IMR-90 (cell line): ENCODE data around the gene PCSK6. TPM values are rescaled to one million over a fixed set of nuclear protein-coding genes. Genes with fewer than 3 reads are reported as not detected.

ENCODE experiments used
- ATAC-seq: fragments of 200-7000 bp; cut with Tn5 transposase; 2 replicates; pipeline ENCODE4 v1.9.1; 2020; ENCODE audit warnings: low read depth, mild to moderate bottlenecking, moderate library complexity
- BruUV-seq: library from RNA; stranded (reverse); fragments of 400-500 nt; replicated peaks from 2 replicates; lab custom pipeline; 2021; lab: Mats Ljungman, UMichigan
- CTCF ChIA-PET: fragments of 300-600 bp; formaldehyde crosslinking; extraction: SDS; loops from one replicate; lab custom pipeline; 2021; ENCODE audit warnings: antibody characterized with exemption; lab: Yijun Ruan, JAX
- POLR2A ChIA-PET: fragments of 300-600 bp; sonication (Branson Sonifier 250); formaldehyde crosslinking; loops from one replicate; lab custom pipeline; 2022; ENCODE audit warnings: antibody characterized with exemption; ENCODE audit not compliant: unreplicated experiment; lab: Charles Lee
- DNase-seq: peaks from one replicate; pipeline ENCODE4 v3.0.0; 2013
- H2AFZ ChIP-seq: replicated peaks from 2 replicates; pipeline ENCODE3; 2013; ENCODE audit warnings: low read length, mild to moderate bottlenecking; ENCODE audit not compliant: poor library complexity
- H2AK5ac ChIP-seq: 2 replicates; pipeline ENCODE4 v1.6.1; 2013; ENCODE audit warnings: low read depth, low read length, inconsistent platforms
- H2AK9ac ChIP-seq: replicated peaks from 2 replicates; pipeline ENCODE3; 2013; ENCODE audit warnings: mild to moderate bottlenecking, low read depth, low read length, moderate library complexity; ENCODE audit not compliant: poor library complexity
- H2BK120ac ChIP-seq: 2 replicates; pipeline ENCODE4 v1.6.1; 2013; ENCODE audit warnings: low read depth, low read length, inconsistent platforms
- H2BK15ac ChIP-seq: 3 replicates; pipeline ENCODE4 v1.6.1; 2013; ENCODE audit warnings: low read depth, low read length, inconsistent platforms
- H2BK20ac ChIP-seq: 2 replicates; pipeline ENCODE4 v1.6.1; 2013; ENCODE audit warnings: low read depth, mild to moderate bottlenecking, inconsistent platforms, low read length, moderate library complexity
- H2BK5ac ChIP-seq: 2 replicates; pipeline ENCODE4 v1.6.1; 2013; ENCODE audit warnings: mild to moderate bottlenecking, low read depth, low read length, inconsistent platforms; ENCODE audit not compliant: poor library complexity, severe bottlenecking
- H3K14ac ChIP-seq: replicated peaks from 2 replicates; pipeline ENCODE4 v1.6.1; 2013; ENCODE audit warnings: low read depth, low read length, inconsistent platforms
- H3K18ac ChIP-seq: 2 replicates; pipeline ENCODE4 v1.6.1; 2013; ENCODE audit warnings: low read depth, low read length, control low read depth
- H3K23ac ChIP-seq: 2 replicates; pipeline ENCODE4 v1.6.1; 2013; ENCODE audit warnings: low read depth, low read length, inconsistent platforms
- H3K27ac ChIP-seq: 2 replicates; pipeline ENCODE4 v1.5.1; 2013; ENCODE audit warnings: mild to moderate bottlenecking, control low read depth, low read length; ENCODE audit not compliant: insufficient read depth
- H3K27me3 ChIP-seq: 2 replicates; pipeline ENCODE4 v1.6.1; 2013; ENCODE audit warnings: low read length; ENCODE audit not compliant: control insufficient read depth, insufficient read depth
- H3K36me3 ChIP-seq: 2 replicates; pipeline ENCODE4 v1.6.1; 2013; ENCODE audit warnings: low read length, mixed read lengths; ENCODE audit not compliant: control insufficient read depth, insufficient read depth
- H3K4ac ChIP-seq: 2 replicates; pipeline ENCODE4 v1.6.1; 2013; ENCODE audit warnings: low read depth, low read length, inconsistent platforms
- H3K4me1 ChIP-seq: 2 replicates; pipeline ENCODE4 v1.6.1; 2013; ENCODE audit warnings: low read length, mixed read lengths; ENCODE audit not compliant: control insufficient read depth, insufficient read depth
- H3K4me2 ChIP-seq: 2 replicates; pipeline ENCODE4 v1.6.1; 2013; ENCODE audit warnings: low read depth, mild to moderate bottlenecking, control low read depth, low read length, moderate library complexity
- H3K4me3 ChIP-seq: 2 replicates; pipeline ENCODE4 v1.5.1; 2013; ENCODE audit warnings: low read depth, mild to moderate bottlenecking, control low read depth, low read length, moderate library complexity; ENCODE audit not compliant: insufficient read depth
- H3K56ac ChIP-seq: 2 replicates; pipeline ENCODE4 v1.6.1; 2013; ENCODE audit warnings: low read length, inconsistent platforms; ENCODE audit not compliant: insufficient read depth; ENCODE audit errors: extremely low read depth
- H3K79me1 ChIP-seq, 2 experiments: 2 replicates each; pipeline ENCODE4 v1.6.1; 2013; ENCODE audit warnings: low read length in 2 of 2, inconsistent platforms in 1 of 2, low read depth in 1 of 2
- H3K9ac ChIP-seq: 2 replicates; pipeline ENCODE4 v1.6.1; 2013; ENCODE audit warnings: low read depth, low read length, control low read depth
- H3K9me1 ChIP-seq: 2 replicates; pipeline ENCODE4 v1.6.1; 2013; ENCODE audit warnings: low read length, inconsistent platforms; ENCODE audit not compliant: insufficient read depth
- H3K9me3 ChIP-seq: 2 replicates; pipeline ENCODE4 v1.6.1; 2013; ENCODE audit warnings: low read length; ENCODE audit not compliant: control insufficient read depth, insufficient read depth
- H4K20me1 ChIP-seq: 2 replicates; pipeline ENCODE4 v1.6.1; 2013; ENCODE audit warnings: low read length, inconsistent platforms; ENCODE audit not compliant: insufficient read depth
- H4K5ac ChIP-seq: 2 replicates; pipeline ENCODE4 v1.6.1; 2013; ENCODE audit warnings: mild to moderate bottlenecking, low read depth, low read length, control low read depth
- H4K8ac ChIP-seq, 2 experiments: 2 replicates each; pipeline ENCODE4 v1.6.1; 2013; ENCODE audit warnings: low read depth in 2 of 2, low read length in 2 of 2, control low read depth in 1 of 2, inconsistent platforms in 1 of 2
- H4K91ac ChIP-seq: 2 replicates; pipeline ENCODE4 v1.6.1; 2013; ENCODE audit warnings: low read depth, low read length, inconsistent platforms; ENCODE audit not compliant: insufficient read depth
- MAFK ChIP-seq: IDR thresholded peaks from 2 replicates; pipeline ENCODE4 v1.6.1; 2012; ENCODE audit warnings: low read depth, low read length, improper control_type of control experiment
- NFE2L2 ChIP-seq: fragments of 150-350 bp; IDR thresholded peaks from 2 replicates; pipeline ENCODE4 v1.6.1; 2016; ENCODE audit warnings: low read depth, mild to moderate bottlenecking, low read length
- POLR2A ChIP-seq: IDR thresholded peaks from 2 replicates; pipeline ENCODE4 v1.6.1; 2012; ENCODE audit warnings: mild to moderate bottlenecking, low read depth, low read length
- RAD21 ChIP-seq: IDR thresholded peaks from 2 replicates; pipeline ENCODE4 v1.6.1; 2012; ENCODE audit warnings: low read length, improper control_type of control experiment
- RCOR1 ChIP-seq: IDR thresholded peaks from 2 replicates; pipeline ENCODE4 v1.6.1; 2012; ENCODE audit warnings: mild to moderate bottlenecking, low read length, improper control_type of control experiment; ENCODE audit not compliant: insufficient replicate concordance
- WGBS, 2 experiments: methylation state at CpG; one replicate each; pipeline versions ENCODE4 v1.1.5 to v1.1.7; 2013; ENCODE audit warnings: missing lambda C conversion rate in 2 of 2; ENCODE audit not compliant: insufficient read length in 1 of 2; ENCODE audit errors: extremely low coverage in 2 of 2; 5-methylcytosine and 5-hydroxymethylcytosine counted together
- dilution Hi-C: fragments of 300-500 bp; cut with HindIII; formaldehyde crosslinking; loops from one replicate; pipeline ENCODE4 v1.14.3; 2018; ENCODE audit warnings: low sequenced_read_pairs; ENCODE audit not compliant: unreplicated experiment
- in situ Hi-C: fragments of 300-500 bp; cut with MboI; formaldehyde crosslinking; loops from 3 replicates; pipeline ENCODE4 v1.14.3; 2019; ENCODE audit warnings: low sequenced_read_pairs, inconsistent platforms, mixed read lengths
- intact Hi-C: fragments of 100-400 bp; cut with micrococcal nuclease; formaldehyde crosslinking; loops from 2 replicates; pipeline ENCODE4 v1.10.0; 2022
- polyA plus RNA-seq, 3 experiments: library from polyadenylated mRNA; depleted of rRNA; stranded (reverse); fragments of >200 nt; gene quantifications; 2 replicates each; pipeline ENCODE4 v1.2.3, GENCODE V29; 2012; ENCODE audit warnings: low replicate concordance in 1 of 3
- total RNA-seq: library from RNA; depleted of rRNA; stranded (reverse); fragments of >200 nt; gene quantifications from 2 replicates; pipeline ENCODE4 v1.2.3, GENCODE V29; 2012
- TF ChIP-seq, protein P1 (sequence below): fragments of 150-350 bp; IDR thresholded peaks from 2 replicates; pipeline ENCODE4 v1.6.1; 2017; ENCODE audit warnings: mild to moderate bottlenecking, antibody characterized with exemption, low read length, low read depth
- TF ChIP-seq, protein P2 (sequence below): fragments of 150-350 bp; IDR thresholded peaks from 2 replicates; pipeline ENCODE4 v1.6.1; 2016; ENCODE audit warnings: low read depth, mild to moderate bottlenecking, low read length, moderate library complexity, borderline replicate concordance

Gene PCSK6
- total and polyA plus RNA-seq, 2 of the 4 experiments (the other 2 are of a cell fraction) = not detected

DNA sequence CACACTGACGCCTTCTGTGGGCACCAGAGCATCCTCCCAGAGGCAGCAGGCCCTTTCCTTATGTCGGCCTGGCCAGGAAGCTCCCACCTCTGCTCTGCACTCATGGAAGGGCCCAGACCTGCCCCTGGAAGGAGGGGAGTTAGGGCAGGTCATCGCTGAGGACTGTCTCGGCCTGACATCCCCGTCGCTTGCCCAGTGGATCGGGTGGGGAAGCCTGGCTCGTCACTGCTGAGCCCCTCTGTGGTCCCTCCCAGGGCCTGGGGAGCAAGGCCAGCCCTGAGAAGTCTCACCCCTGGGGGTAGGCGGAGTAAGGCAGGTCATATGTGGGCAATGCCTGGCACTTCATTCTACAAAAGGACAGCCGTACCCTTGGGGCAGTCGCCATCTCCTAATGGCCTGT, 131.6 kb downstream of the PCSK6 start:
- H2BK15ac ChIP-seq = no peak overlapping the region
- no peak overlapping the region for H3K56ac ChIP-seq
- dilution Hi-C loops = no loop called here
- no TSS peak for BruUV-seq
- TF ChIP-seq, protein P1, sequence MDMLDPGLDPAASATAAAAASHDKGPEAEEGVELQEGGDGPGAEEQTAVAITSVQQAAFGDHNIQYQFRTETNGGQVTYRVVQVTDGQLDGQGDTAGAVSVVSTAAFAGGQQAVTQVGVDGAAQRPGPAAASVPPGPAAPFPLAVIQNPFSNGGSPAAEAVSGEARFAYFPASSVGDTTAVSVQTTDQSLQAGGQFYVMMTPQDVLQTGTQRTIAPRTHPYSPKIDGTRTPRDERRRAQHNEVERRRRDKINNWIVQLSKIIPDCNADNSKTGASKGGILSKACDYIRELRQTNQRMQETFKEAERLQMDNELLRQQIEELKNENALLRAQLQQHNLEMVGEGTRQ = no peak
- no peak for TF ChIP-seq NFE2L2
- TF ChIP-seq RAD21 = no peak
- no peak for TF ChIP-seq RCOR1
- TF ChIP-seq, protein P2, sequence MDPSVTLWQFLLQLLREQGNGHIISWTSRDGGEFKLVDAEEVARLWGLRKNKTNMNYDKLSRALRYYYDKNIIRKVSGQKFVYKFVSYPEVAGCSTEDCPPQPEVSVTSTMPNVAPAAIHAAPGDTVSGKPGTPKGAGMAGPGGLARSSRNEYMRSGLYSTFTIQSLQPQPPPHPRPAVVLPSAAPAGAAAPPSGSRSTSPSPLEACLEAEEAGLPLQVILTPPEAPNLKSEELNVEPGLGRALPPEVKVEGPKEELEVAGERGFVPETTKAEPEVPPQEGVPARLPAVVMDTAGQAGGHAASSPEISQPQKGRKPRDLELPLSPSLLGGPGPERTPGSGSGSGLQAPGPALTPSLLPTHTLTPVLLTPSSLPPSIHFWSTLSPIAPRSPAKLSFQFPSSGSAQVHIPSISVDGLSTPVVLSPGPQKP = no peak
- TF ChIP-seq MAFK = no peak
- TF ChIP-seq POLR2A = no peak
- no peak overlapping the region for H2AK9ac ChIP-seq
- H3K9me1 ChIP-seq = peaks cover 4% of the 10 kb centered on the region; the same call in 1 of the 2 replicates
- intact Hi-C loops = no loop called here
- no peak overlapping the region for H3K4me2 ChIP-seq
- no peak overlapping the region for H3K14ac ChIP-seq
- no peak overlapping the region for H2AK5ac ChIP-seq
- no peak overlapping the region for H3K23ac ChIP-seq
- ChIA-PET POLR2A (no interaction called here), CTCF (no interaction called here)
- H3K4me3 ChIP-seq = no peak overlapping the region
- no peak overlapping the region for H4K91ac ChIP-seq
- no peak overlapping the region for H2BK5ac ChIP-seq
- WGBS, 2 experiments = 80% methylated on average over 1 of the region's 11 CpGs; no CpG with 5 or more reads in 1 of the 2 experiments
- H4K20me1 ChIP-seq = no peaks in the 10 kb centered on the region; the same call in 1 of the 2 replicates
- no peak overlapping the region for H3K18ac ChIP-seq
- H3K4ac ChIP-seq = no peak overlapping the region
- H2AFZ ChIP-seq = peak overlapping the region; percentile 7
- no peak overlapping the region for H2BK120ac ChIP-seq
- H3K9me3 ChIP-seq = no peaks in the 10 kb centered on the region
- no peaks in the 10 kb centered on the region for H3K36me3 ChIP-seq
- no peak overlapping the region for H4K5ac ChIP-seq
- peaks cover 2% of the 10 kb centered on the region; the same call in 1 of the 2 replicates for H3K4me1 ChIP-seq
- no peak overlapping the region for H4K8ac ChIP-seq
- H2BK20ac ChIP-seq = no peak overlapping the region
- peaks cover 13% of the 10 kb centered on the region for H3K27me3 ChIP-seq
- no peak overlapping the region for H3K27ac ChIP-seq
- DNase-seq (no peak), ATAC-seq (no peak)
- no peaks in the 10 kb centered on the region for H3K79me1 ChIP-seq
- H3K9ac ChIP-seq = no peak overlapping the region
- in situ Hi-C loops = no loop called here
